HCT116 (cell line): ENCODE results near the gene ARIH2. TPM values are rescaled to one million over a fixed set of nuclear protein-coding genes. Genes with fewer than 3 reads are reported as not detected.

Source experiments
- ATAC-seq: fragments of 200-7000 bp; cut with Tn5 transposase; 2 replicates; pipeline ENCODE4 v1.9.1; 2020; ENCODE audit warnings: mild to moderate bottlenecking, moderate library complexity
- BruUV-seq: library from RNA; stranded (reverse); fragments of 400-500 nt; replicated peaks from 2 replicates; lab custom pipeline; 2021; lab: Mats Ljungman, UMichigan
- CTCF ChIA-PET: fragments of 300-600 bp; sonication (Branson Sonifier 250); formaldehyde crosslinking; loops from one replicate; lab custom pipeline; 2021; ENCODE audit warnings: antibody characterized with exemption; lab: Charles Lee
- POLR2A ChIA-PET: fragments of 300-600, 350-600 bp; sonication (Branson Sonifier 250); formaldehyde crosslinking; loops from one replicate; lab custom pipeline; 2021; ENCODE audit warnings: antibody characterized with exemption; lab: Charles Lee
- RAD21 ChIA-PET, 2 experiments: fragments of 300-600 bp; sonication (Branson Sonifier 250); formaldehyde crosslinking; loops; one replicate each; lab custom pipeline; 2023; ENCODE audit warnings: low total read pairs in 2 of 2; ENCODE audit not compliant: uncharacterized antibody in 2 of 2, unreplicated experiment in 2 of 2, low non-redundant PET in 1 of 2; lab: Charles Lee
- DNase-seq: peaks from one replicate; pipeline ENCODE4 v3.0.0-alpha.2; 2010; ENCODE audit warnings: low read depth, low spot score
- H2AFZ ChIP-seq: fragments of 200-600 bp; shearing (Covaris generic), sonication (generic); 2 replicates; pipeline ENCODE4 v1.6.1; 2017; ENCODE audit warnings: low read depth, mixed run types, mixed read lengths, antibody characterized with exemption, low read length; ENCODE audit not compliant: poor library complexity, severe bottlenecking
- H3K27ac ChIP-seq: 2 replicates; pipeline ENCODE4 v1.5.1; 2012; ENCODE audit warnings: low read depth, low read length
- H3K27me3 ChIP-seq: fragments of 200-600 bp; sonication (generic); 2 replicates; pipeline ENCODE4 v1.6.1; 2016; ENCODE audit warnings: mixed run types, low read length, mixed read lengths; ENCODE audit not compliant: insufficient read depth
- H3K36me3 ChIP-seq, 2 experiments: fragments of 200-500 bp in 1 of 2; fragments of 200-600 bp in 1 of 2; sonication (Bioruptor generic) in 1 of 2; sonication (generic) in 1 of 2; 2 replicates each; pipeline versions ENCODE4 v1.5.1 to v1.6.1; 2014 to 2016; ENCODE audit warnings: low read length in 2 of 2, inconsistent platforms in 1 of 2, mixed read lengths in 1 of 2, mixed run types in 1 of 2; ENCODE audit not compliant: insufficient read depth in 2 of 2, control insufficient read depth in 1 of 2
- H3K4me1 ChIP-seq, 2 experiments: fragments of 200-600 bp in 1 of 2; sonication (generic) in 1 of 2; 2 replicates each; pipeline versions ENCODE4 v1.5.1 to v1.6.1; 2012 to 2017; ENCODE audit warnings: low read length in 2 of 2, inconsistent platforms in 1 of 2, mild to moderate bottlenecking in 1 of 2, mixed read lengths in 1 of 2, mixed run types in 1 of 2, moderate library complexity in 1 of 2; ENCODE audit not compliant: insufficient read depth in 2 of 2, control insufficient read depth in 1 of 2
- H3K4me2 ChIP-seq: fragments of 200-600 bp; sonication (generic); 2 replicates; pipeline ENCODE4 v1.6.1; 2017; ENCODE audit warnings: mixed run types, low read length, mixed read lengths
- H3K4me3 ChIP-seq, 2 experiments: fragments of 200-600 bp in 1 of 2; sonication (generic) in 1 of 2; replicated peaks in 1 of 2; 2 replicates each; pipeline ENCODE4 v1.5.1; 2011 to 2016; ENCODE audit warnings: low read length in 2 of 2, control low read depth in 1 of 2, low read depth in 1 of 2, mild to moderate bottlenecking in 1 of 2, mixed read lengths in 1 of 2, mixed run types in 1 of 2
- H3K79me2 ChIP-seq: fragments of 200-600 bp; sonication (generic); 2 replicates; pipeline ENCODE4 v1.6.1; 2017; ENCODE audit warnings: mild to moderate bottlenecking, mixed run types, low read length, moderate library complexity, mixed read lengths; ENCODE audit not compliant: insufficient read depth
- H3K9ac ChIP-seq: fragments of 200-600 bp; sonication (generic); 2 replicates; pipeline ENCODE4 v1.6.1; 2016; ENCODE audit warnings: low read length, mixed read lengths
- H3K9me2 ChIP-seq: fragments of 200-600 bp; sonication (generic), shearing (Covaris generic); 2 replicates; pipeline ENCODE4 v1.6.1; 2017; ENCODE audit warnings: mixed run types, mild to moderate bottlenecking, moderate library complexity; ENCODE audit not compliant: insufficient read depth
- H3K9me3 ChIP-seq, 2 experiments: fragments of 200-500 bp in 1 of 2; fragments of 200-600 bp in 1 of 2; sonication (Bioruptor generic) in 1 of 2; sonication (generic) in 1 of 2; 2 replicates each; pipeline ENCODE4 v1.6.1; 2014 to 2017; ENCODE audit warnings: low read length in 2 of 2, mixed read lengths in 2 of 2, inconsistent platforms in 1 of 2, low read depth in 1 of 2, mild to moderate bottlenecking in 1 of 2, mixed run types in 1 of 2, moderate library complexity in 1 of 2; ENCODE audit not compliant: control insufficient read depth in 1 of 2, insufficient read depth in 1 of 2
- H4K20me1 ChIP-seq: fragments of 200-600 bp; sonication (generic), shearing (Covaris generic); 2 replicates; pipeline ENCODE4 v1.6.1; 2017; ENCODE audit warnings: mixed run types, mild to moderate bottlenecking, moderate library complexity; ENCODE audit not compliant: insufficient read depth
- CEBPB ChIP-seq: IDR thresholded peaks from 2 replicates; pipeline ENCODE4 v1.6.1; 2012; ENCODE audit warnings: low read depth
- CTCF ChIP-seq, 3 experiments: fragments of 200-600 bp in 1 of 3; sonication (generic) in 1 of 3; IDR thresholded peaks in 2 of 3; conservative IDR thresholded peaks in 1 of 3; 2 replicates each; pipeline ENCODE4 v1.5.1; 2012 to 2017; ENCODE audit warnings: low read depth in 2 of 3, low read length in 2 of 3, antibody characterized with exemption in 1 of 3, borderline replicate concordance in 1 of 3, control low read depth in 1 of 3, mild to moderate bottlenecking in 1 of 3, mixed read lengths in 1 of 3, mixed run types in 1 of 3, moderate library complexity in 1 of 3; ENCODE audit not compliant: insufficient read depth in 1 of 3
- EGR1 ChIP-seq: IDR thresholded peaks from 2 replicates; pipeline ENCODE4 v1.6.1; 2012; ENCODE audit warnings: low read depth
- ELF1 ChIP-seq: IDR thresholded peaks from 2 replicates; pipeline ENCODE4 v1.6.1; 2012; ENCODE audit warnings: low read depth, borderline replicate concordance
- EZH2phosphoT487 ChIP-seq: fragments of 200-600 bp; IDR thresholded peaks from 2 replicates; pipeline ENCODE4 v1.6.1; 2018; ENCODE audit warnings: antibody characterized with exemption, borderline replicate concordance
- JUND ChIP-seq: IDR thresholded peaks from 2 replicates; pipeline ENCODE4 v1.6.1; 2012
- MAX ChIP-seq: IDR thresholded peaks from 2 replicates; pipeline ENCODE4 v1.6.1; 2012
- TCF7L2 ChIP-seq: IDR thresholded peaks from 2 replicates; pipeline ENCODE4 v1.7.0; 2011; ENCODE audit warnings: borderline replicate concordance, inconsistent platforms; ENCODE audit not compliant: insufficient read depth, insufficient read length; ENCODE audit errors: extremely low read depth
- YY1 ChIP-seq: IDR thresholded peaks from 2 replicates; pipeline ENCODE4 v1.6.1; 2011; ENCODE audit warnings: low read length, low read depth, moderate library complexity, mild to moderate bottlenecking; ENCODE audit not compliant: insufficient replicate concordance; ENCODE audit errors: extremely low read depth
- ZBTB33 ChIP-seq: IDR thresholded peaks from 2 replicates; pipeline ENCODE4 v1.6.1; 2011; ENCODE audit warnings: mild to moderate bottlenecking, low read length, moderate library complexity; ENCODE audit not compliant: insufficient replicate concordance; ENCODE audit errors: extremely low read depth
- ZNF274 ChIP-seq: fragments of 200-500 bp; sonication (Bioruptor generic); IDR thresholded peaks from 2 replicates; pipeline ENCODE4 v1.6.1; 2014; ENCODE audit warnings: mild to moderate bottlenecking, low read depth, low read length, inconsistent platforms
- intact Hi-C: fragments of 100-400 bp; cut with micrococcal nuclease; formaldehyde crosslinking; loops from 2 replicates; pipeline ENCODE4 v1.10.0; 2022
- total RNA-seq: library from RNA; stranded (reverse); gene quantifications from one replicate; pipeline ENCODE4 v1.2.1, GENCODE V29; 2021; ENCODE audit not compliant: unreplicated experiment
- TF ChIP-seq, protein P1 (sequence below): IDR thresholded peaks from 2 replicates; pipeline ENCODE4 v1.6.1; 2012; ENCODE audit warnings: low read depth

ARIH2 gene
- total RNA-seq, 1 experiment from 2014 or later = 105 TPM

DNA sequence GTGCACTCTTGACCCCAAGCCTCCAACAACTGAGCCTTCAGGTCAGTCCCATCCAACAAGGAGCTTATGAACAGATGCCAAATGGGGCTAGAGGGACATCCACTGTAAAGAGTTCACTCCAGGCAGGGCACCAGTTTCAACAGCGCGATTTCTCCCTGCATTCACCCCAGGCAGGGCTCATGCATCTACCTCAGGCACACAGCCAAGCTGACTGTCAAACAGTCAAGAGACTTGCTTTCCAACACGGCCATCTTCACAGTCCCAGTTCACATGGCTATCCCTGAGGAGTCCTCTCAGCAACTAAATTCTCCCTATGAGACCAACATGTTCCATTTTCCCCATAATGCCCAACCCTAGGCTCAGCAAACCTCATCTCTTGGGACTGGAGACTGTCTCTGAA is 37.6 kb upstream of the ARIH2 start:
- DNase-seq (no peak), ATAC-seq (no peak)
- Histone ChIP-seq H3K9me2 (no peaks in the 10 kb centered on the region), H3K9ac (no peak overlapping the region), H3K79me2 (no peaks in the 10 kb centered on the region), H3K27ac (no peak overlapping the region), H4K20me1 (no peaks in the 10 kb centered on the region), H3K4me1 (no peaks in the 10 kb centered on the region), H3K36me3 (no peaks in the 10 kb centered on the region), H3K9me3 (no peaks in the 10 kb centered on the region), H3K4me2 (no peak overlapping the region), H3K27me3 (no peaks in the 10 kb centered on the region), H2AFZ (no peak overlapping the region), H3K4me3 (no peak overlapping the region)
- TF ChIP-seq EZH2phosphoT487 = no peak
- TF ChIP-seq ZBTB33 = no peak
- no peak for TF ChIP-seq MAX
- no peak for TF ChIP-seq CEBPB
- TF ChIP-seq JUND = no peak
- no peak for TF ChIP-seq ELF1
- POLR2A ChIA-PET = no interaction called here
- no TSS peak for BruUV-seq
- CTCF ChIA-PET = no interaction called here
- RAD21 ChIA-PET = no interaction called here
- intact Hi-C loops = no loop called here

DNA sequence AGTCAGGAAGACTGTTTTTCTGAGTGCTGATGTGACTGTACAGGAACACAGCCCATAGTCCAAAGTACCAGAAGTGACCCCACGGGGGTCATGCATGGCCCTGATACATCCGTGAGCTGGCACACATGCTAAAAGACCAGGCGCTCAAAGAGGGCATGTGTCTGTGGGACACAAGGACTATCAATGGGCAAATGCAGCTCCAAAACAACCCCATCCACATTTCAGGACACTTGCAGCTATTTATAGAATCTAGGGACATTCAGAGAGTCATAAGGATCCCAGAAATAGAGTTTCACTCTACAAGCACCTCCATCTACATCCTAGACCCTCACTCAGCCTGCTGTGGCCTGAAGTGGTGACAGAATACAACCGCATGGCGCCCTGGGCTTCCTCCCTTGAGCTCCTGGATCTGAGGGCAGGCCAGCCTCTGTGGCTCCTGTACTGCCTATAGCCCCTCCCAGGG is 37.0 kb upstream of the ARIH2 start:
- no peaks in the 10 kb centered on the region for H3K9me2 ChIP-seq
- no peaks in the 10 kb centered on the region for H4K20me1 ChIP-seq
- no peaks in the 10 kb centered on the region for H3K4me1 ChIP-seq
- H3K79me2 ChIP-seq = no peaks in the 10 kb centered on the region
- intact Hi-C loops = no loop called here
- POLR2A ChIA-PET = no interaction called here
- no peaks in the 10 kb centered on the region for H3K36me3 ChIP-seq
- H2AFZ ChIP-seq = no peak overlapping the region
- no peaks in the 10 kb centered on the region for H3K9me3 ChIP-seq
- CTCF ChIA-PET = no interaction called here
- RAD21 ChIA-PET = no interaction called here
- no peak overlapping the region for H3K27ac ChIP-seq
- BruUV-seq = no TSS peak
- H3K9ac ChIP-seq = no peak overlapping the region
- ATAC-seq = peak; percentile 40; the same call in 1 of the 2 replicates
- no peak overlapping the region for H3K4me3 ChIP-seq
- DNase-seq = no peak
- H3K4me2 ChIP-seq = no peak overlapping the region
- H3K27me3 ChIP-seq = no peaks in the 10 kb centered on the region
- TF ChIP-seq YY1 = no peak
- no peak for TF ChIP-seq TCF7L2
- TF ChIP-seq ZNF274 = no peak
- no peak for TF ChIP-seq JUND
- TF ChIP-seq CEBPB = no peak
- TF ChIP-seq, protein P1, sequence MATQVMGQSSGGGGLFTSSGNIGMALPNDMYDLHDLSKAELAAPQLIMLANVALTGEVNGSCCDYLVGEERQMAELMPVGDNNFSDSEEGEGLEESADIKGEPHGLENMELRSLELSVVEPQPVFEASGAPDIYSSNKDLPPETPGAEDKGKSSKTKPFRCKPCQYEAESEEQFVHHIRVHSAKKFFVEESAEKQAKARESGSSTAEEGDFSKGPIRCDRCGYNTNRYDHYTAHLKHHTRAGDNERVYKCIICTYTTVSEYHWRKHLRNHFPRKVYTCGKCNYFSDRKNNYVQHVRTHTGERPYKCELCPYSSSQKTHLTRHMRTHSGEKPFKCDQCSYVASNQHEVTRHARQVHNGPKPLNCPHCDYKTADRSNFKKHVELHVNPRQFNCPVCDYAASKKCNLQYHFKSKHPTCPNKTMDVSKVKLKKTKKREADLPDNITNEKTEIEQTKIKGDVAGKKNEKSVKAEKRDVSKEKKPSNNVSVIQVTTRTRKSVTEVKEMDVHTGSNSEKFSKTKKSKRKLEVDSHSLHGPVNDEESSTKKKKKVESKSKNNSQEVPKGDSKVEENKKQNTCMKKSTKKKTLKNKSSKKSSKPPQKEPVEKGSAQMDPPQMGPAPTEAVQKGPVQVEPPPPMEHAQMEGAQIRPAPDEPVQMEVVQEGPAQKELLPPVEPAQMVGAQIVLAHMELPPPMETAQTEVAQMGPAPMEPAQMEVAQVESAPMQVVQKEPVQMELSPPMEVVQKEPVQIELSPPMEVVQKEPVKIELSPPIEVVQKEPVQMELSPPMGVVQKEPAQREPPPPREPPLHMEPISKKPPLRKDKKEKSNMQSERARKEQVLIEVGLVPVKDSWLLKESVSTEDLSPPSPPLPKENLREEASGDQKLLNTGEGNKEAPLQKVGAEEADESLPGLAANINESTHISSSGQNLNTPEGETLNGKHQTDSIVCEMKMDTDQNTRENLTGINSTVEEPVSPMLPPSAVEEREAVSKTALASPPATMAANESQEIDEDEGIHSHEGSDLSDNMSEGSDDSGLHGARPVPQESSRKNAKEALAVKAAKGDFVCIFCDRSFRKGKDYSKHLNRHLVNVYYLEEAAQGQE = no peak
- TF ChIP-seq CTCF (IDR thresholded peaks at IDR 0.05 in 2 of 3, conservative IDR thresholded peaks at IDR 0.05 in 1 of 3; ENCODE audit: borderline replicate concordance in 1 of 3, insufficient read depth in 1 of 3, low read depth in 2 of 3, low read length in 2 of 3) = no peak
- no peak for TF ChIP-seq EGR1
